Occipital lobe (tissue), 3 donors: Measurements from ENCODE around the gene NSD2. TPM values are rescaled to one million over a fixed set of nuclear protein-coding genes. Genes with fewer than 3 reads are reported as not detected.
"Not testable (repeated sequence)": the region's sequence is repeated elsewhere in the genome, so short reads cannot be mapped to it uniquely, and the experiment has no call there.

Experiments used
- DNase-seq: peaks from one replicate; lab custom pipeline; 2025; lab: John Stamatoyannopoulos, UW
- small RNA-seq: library from RNA; depleted of rRNA; stranded (forward); fragments of <200 nt; gene quantifications from one replicate; pipeline ENCODE3, GENCODE V24; 2014
- total RNA-seq: library from RNA; depleted of rRNA; stranded (reverse); fragments of >200 nt; gene quantifications from one replicate; pipeline ENCODE4 v1.2.3, GENCODE V29; 2014

The NSD2 gene
- total RNA-seq, 1 donor from 2014 or later, result 105 TPM

DNA sequence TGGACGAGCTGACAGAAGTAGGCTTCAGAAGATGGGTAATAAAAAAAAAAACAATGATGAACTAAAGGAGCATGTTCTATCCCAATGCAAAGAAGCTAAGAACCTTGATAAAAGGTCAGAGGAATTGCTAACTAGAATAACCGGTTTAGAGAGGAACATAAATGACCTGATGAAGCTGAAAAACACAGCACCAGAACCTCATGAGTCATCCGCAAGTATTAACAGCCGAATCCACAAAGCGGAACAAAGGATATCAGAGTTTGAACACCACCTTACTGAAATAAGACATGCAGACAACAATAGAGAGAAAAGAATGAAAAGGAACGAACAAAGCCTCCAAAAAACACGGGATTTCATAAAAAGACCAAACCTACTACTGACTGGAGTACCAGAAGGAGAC is 127.1 kb downstream of the NSD2 start:
- DNase-seq, result no peak

DNA sequence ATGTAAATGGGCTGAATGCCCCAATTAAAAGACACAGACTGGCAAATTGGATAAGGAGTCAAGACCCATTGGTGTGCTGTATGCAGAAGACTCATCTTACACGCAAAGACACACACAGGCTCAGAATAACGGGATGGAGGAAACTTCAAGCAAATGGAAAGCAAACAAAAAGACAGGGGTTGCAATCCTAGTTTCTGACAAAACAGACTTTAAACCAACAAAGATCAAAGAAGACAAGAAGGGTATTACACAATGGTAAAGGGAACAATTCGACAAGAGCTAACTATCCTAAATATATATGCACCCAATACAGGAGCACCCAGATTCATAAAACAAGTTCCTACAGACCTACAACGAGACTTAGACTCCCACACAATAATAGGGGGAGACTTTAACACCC is 128.1 kb downstream of the NSD2 start:
- DNase-seq, result not testable (repeated sequence)

DNA sequence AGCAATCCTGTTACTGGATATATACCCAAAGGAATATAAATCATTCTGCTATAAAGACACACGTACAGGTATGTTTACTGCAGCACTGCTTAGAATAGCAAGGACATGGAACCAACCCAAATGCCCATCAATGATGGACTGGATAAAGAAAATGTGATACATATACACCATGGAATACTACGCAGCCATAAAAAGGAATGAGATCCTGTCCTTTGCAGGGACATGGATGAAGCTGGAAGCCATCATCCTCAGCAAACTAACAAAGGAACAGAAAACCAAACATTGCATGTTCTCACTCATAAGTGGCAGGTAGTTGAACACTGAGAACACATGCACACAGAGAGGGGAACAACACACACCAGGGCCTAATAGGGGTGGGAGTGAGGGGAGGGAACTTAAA is 132.2 kb downstream of the NSD2 start:
- not testable (repeated sequence) for DNase-seq

DNA sequence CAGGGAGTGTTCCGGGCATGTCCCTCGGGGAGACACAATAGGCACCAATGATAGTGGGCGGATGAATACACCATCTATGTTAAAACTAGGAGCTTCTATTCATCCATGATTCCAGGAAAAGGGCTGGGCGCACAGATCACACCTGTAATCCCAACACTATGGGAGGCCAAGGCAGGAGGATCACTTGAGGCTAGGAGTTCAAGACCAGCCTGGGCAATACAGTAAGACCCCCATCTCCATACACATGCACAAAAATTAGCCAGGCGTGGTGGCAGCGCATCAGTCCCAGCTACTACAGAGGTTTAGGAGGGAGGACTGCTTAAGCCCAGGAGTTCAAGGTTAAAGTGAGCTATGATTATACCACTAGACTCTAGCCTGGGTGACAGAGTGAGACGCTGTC is 135.2 kb downstream of the NSD2 start:
- no peak for DNase-seq

DNA sequence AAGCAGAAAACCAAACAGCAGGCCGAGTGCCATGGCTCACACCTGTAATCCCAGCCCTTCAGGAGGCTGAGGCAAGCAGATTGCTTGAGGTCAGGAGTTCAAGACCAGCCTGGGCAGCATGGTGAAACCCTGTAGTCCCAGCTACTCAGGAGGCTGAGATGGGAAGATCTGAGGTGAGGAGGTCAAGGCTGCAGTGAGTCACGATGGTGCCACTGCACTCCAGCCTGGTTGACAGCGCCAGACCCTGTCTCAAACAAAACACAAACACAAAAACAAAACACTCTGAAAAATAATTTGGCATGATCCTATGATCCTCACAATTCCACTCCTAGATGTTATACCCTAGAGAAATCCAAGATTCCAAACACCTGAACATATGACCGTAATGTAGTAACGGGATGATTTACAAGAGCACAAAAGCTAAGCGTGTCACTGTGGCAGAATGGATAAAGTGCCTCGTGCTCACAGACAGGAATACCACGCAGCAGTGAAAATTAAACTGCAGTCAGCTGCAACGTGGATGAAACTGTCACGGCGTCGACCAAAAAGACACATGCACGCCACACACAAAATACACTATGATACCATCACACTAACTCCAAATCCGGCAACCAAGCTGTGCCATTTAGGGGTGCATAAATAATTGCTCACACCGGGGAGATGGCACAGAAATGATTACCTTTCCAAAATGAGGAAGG is 135.9 kb downstream of the NSD2 start:
- DNase-seq, result no peak

DNA sequence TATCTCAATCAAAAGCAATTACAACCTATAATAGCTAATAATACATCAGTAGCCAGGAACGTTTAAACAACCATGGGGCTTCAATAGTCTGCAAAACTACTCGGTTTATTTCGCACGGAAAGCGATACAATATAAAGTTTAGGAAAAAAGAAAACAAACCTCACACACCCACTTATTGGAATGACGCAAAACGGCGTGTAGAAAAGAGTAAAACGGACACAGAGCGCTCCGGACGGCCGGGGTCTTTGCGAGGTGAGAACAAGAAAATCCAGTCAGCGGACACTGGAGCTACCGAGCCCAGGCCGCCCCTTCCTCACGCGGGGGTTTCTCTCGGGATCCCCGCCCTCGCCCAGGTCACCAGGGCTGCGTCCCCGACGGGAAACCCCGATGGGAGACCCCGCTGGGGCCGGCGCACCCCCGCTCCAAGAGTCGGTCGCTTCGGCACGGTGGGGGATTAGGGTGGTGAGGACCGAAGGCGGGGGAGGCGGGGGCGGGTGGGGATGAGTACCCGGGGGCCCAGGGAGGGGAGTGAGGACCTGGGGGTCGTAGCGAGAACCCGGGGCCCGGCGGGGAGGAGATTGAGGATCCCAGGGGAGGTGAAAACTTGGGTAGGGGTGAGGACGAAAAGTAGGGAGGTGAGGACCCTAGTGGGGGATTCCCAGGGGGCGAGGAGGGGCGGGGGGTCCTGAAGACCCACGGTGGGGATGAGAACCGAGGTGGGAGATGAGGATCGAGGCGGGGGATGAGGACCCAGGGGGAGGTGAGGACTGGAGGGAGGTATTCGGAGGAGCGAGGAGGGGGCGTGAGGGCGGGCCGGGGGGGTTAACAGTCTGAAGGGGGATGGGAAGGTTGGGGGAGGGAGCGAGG is 136.8 kb downstream of the NSD2 start:
- DNase-seq, result no peak

DNA sequence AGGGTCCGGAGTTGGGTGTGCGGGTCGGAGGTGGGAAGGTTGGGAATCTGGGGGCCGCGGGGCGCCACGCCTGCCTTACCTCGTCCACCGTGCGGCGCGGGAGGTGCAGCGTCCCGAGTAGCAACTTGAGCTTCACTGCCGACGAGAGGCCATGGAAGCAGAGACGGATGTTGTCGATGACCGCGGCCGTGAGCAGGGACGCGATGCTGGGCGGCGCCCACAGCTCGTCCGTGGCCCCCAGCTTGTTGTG is 137.4 kb downstream of the NSD2 start:
- no peak for DNase-seq

DNA sequence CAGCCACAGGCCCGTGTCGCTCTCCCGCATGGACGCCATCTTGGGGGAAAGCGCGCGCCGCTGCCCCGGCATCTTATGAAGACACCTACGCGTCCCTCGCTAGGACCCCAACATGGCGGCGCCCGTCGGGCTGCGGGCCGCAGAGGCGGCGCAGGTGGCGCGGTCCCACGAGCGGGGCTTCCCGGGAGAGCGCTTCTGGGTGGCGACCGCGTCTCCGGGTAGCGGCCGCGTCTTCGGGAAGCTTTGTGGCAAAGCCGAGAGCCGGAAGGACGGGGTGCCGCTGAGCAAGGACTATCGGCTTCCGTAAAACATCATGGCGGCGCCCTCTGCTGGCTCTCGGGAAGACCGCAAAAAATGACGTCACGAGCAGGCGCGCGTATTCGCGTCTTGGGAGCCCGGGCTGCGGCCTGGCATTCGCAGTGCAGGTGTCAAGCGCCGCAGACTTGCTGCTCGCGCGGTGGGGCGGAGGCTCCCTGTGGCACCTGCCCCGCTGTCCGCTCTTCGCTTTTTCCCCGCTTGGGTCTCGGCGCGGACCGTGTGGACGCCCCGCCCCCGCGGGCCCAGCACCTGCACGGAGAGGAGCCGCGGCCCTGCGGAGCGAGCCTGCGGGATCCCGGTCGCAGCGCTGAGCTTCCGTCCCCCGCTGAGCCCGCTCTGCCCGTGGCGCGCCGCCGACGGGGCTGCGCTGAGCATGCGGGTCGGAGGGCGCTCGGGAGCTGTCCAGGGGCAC is 137.9 kb downstream of the NSD2 start, which contains the start of gene NELFA:
Gene NELFA (minus strand): TSS at position 54 of the 730 bp plus-strand sequence. CDS start 15 bp downstream, at position 39.
- peak; percentile 87 for DNase-seq

DNA sequence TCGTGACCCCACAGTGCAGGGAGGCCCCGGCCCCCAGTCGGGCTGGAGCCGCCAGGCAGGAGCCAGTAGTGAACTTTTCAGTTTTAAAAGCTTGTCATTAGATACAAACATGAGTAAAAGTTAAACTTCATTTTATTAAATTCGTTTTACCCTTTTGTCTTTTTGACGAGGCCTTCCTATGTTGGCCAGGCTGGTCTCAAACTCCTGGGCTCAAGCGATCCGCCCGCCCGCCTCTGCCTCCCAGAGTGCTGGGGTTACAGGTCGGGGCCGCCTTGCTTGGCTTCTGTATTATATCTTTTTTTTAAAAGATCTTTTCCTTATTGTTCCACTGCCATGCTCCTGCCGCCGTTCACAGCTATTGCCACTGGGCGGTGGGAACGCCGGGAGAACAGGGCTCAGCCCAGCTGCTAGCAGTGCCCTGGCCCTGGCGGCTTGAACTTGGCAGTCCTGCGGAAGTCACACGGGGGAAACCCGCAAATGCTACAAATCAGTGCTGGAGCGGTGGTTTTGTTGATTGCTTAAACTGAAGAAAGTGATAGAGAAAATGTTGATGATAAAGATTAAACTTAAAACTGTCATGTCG is 138.5 kb downstream of the NSD2 start:
- no peak for DNase-seq

DNA sequence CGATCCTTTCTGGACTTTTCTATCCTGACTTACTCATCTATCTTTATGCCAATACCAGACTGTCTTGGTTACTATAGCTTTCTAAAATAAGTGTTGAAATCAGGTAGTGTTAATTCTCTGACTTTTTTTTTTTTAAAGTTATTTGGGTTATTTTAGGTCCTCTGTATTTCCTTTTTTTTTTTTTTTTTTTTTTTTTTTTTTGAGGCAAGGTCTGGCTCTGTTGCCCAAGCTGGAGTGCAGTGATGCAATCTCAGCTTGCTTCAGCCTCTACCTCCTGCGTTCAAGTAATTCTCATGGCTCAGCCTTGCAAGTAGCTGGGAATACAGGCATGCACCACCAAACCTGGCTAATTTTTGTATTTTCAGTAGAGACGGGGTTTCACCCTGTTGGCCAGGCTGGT is 140.4 kb downstream of the NSD2 start:
- DNase-seq, result no peak

DNA sequence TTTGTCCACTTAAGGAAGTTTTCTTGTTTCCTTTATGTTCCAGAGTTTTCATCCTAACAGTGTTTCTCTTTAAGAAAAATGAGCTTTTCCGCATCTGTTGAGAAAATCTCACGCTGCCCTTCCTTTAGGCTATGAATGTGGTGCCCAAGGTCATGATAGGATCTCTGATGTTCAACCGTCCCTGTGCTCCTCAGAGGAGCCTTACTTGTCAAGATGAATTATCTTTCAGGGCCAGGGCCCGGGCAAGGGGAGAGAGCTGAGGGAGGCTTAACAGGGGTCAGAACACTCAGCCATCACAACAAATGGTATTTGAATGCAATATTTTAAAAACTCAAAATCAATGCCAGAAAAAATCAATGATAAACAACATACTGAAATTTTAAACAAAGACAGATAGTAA is 143.8 kb downstream of the NSD2 start:
- no peak for DNase-seq

DNA sequence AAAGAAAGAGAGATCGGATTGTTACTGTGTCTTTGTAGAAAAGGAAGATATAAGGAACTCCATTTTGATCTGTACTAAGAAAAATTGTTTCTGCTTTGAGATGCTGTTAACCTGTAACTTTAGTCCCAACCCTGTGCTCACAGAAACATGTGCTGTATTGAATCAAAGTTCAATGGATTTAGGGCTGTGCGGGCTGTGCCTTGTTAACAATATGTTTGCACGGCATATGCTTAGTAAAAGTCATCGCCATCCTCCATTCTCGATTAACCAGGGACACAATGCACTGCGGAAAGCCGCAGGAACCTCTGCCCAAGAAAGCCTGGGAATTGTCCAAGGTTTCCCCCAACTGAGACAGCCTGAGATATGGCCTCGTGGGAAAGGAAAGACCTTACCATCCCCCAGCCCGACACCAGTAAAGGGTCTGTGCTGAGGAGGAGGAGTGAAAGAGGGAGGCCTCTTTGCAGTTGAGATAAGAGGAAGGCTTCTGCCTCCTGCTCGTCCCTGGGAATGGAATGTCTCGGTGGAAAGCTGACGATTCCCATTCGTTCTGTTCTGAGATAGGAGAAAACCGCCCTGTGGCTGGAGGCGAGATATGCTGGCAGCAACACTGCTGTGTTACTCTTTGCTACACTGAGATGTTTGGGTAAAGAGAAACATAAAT is 150.3 kb downstream of the NSD2 start:
- not testable (repeated sequence) for DNase-seq

DNA sequence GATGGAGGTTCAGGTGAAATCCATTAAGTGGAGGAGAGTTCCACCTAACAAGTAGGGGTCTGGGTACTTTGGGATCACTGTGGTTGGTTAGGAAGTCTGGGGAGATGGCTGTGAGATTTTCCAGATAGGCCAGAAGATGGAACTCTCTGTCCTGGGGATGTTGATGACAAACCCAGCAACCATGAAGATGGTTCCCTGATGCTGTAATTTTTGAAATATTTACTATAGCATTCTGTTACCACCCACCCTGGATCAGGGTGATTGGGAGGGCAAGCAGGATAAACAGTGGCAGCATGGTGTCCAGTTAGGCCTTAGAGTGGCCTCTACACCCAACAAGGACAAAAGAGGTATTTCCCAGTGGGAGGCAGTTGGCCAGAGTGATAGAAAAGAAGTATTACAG is 153.5 kb downstream of the NSD2 start:
- no peak for DNase-seq

DNA sequence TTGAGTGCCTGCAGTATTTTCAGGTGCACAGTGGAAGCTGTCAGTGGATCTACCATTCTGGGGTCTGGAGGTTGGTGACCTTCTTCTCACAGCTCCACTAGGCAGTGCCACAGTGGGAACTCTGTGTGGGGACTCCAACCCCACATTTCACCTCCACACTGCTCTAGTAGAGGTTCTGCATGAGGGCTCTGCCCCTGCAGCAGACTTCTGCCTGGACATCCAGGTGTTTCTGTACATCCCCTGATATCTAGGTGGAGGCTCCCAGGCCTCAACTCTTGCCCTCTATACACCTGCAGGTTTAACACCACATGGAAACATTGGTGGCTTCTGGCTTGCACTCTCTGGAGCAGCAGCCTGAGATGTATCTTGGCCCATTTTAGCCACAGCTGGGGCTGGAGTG is 154.6 kb downstream of the NSD2 start:
- no peak for DNase-seq

DNA sequence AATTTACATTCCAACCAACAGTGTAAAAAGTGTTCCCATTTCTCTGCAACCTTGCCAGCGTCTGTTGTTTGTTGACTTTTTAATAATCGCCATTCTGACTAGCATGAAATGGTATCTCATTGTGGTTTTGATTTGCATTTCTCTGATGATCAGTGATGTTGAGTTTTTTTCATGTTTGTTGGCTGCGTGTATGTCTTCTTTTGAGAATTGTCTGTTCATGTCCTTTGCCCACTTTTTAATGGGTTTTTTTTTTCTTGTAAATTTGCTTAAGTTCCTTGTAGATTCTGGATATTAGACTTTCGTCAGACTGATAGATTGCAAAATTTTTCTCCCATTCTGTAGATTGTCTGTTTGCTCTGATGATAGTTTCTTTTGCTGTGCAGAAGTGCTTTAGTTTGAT is 155.9 kb downstream of the NSD2 start:
- DNase-seq, result not testable (repeated sequence)

DNA sequence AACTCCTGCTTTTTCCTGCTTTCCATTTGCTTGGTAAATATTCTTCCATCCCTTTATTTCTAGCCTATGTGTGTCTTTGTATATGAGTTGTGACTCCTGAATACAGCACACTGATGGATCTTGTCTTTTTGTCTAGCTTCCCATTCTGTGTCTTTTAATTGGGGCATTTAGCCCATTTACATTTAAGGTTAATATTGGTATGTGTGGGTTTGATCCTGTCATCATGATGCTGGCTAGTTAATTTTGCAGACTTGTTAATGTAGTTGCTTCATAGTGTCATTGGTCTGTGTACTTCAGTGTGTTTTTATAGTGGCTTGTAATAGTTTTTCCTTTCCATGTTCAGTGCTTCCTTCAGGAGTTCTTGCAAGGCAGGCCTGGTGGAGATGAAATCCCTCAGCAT is 160.0 kb downstream of the NSD2 start:
- DNase-seq, result not testable (repeated sequence)

Small RNA genes lying within 50 kb of the gene (small RNA-seq; reads per million reads assigned to genes)
- gene SCARNA22, result 53.8 reads per million, percentile 95 among the genes with 10 or more reads in this experiment

Other genes starting within 250 kb of the NSD2 start
- gene FAM53A, start 187.1 kb upstream of the NSD2 start, total RNA-seq, result 0.78 TPM
- 48.8 TPM for gene SLBP, start 159.1 kb upstream of the NSD2 start, total RNA-seq
- 12.8 TPM for gene TMEM129, start 150.1 kb upstream of the NSD2 start, total RNA-seq
- 1.6 TPM for gene TACC3, start 149.9 kb upstream of the NSD2 start, total RNA-seq
- gene FGFR3, start 78.1 kb upstream of the NSD2 start, total RNA-seq, result 14.7 TPM
- 92.3 TPM for gene LETM1, start 15.2 kb upstream of the NSD2 start, total RNA-seq
- gene NELFA, start 137.6 kb downstream of the NSD2 start, total RNA-seq, result 19.0 TPM
- gene NAT8L, start 187.9 kb downstream of the NSD2 start, total RNA-seq, result 11.4 TPM